HG02642 (cell line): ENCODE data around the gene NFIB.

Source experiments
- ATAC-seq: cut with Tn5 transposase; IDR thresholded peaks from one replicate; pipeline ENCODE4 v1.9.1; 2021; ENCODE audit warnings: mild to moderate bottlenecking; ENCODE audit not compliant: unreplicated experiment, poor library complexity

Gene NFIB

DNA sequence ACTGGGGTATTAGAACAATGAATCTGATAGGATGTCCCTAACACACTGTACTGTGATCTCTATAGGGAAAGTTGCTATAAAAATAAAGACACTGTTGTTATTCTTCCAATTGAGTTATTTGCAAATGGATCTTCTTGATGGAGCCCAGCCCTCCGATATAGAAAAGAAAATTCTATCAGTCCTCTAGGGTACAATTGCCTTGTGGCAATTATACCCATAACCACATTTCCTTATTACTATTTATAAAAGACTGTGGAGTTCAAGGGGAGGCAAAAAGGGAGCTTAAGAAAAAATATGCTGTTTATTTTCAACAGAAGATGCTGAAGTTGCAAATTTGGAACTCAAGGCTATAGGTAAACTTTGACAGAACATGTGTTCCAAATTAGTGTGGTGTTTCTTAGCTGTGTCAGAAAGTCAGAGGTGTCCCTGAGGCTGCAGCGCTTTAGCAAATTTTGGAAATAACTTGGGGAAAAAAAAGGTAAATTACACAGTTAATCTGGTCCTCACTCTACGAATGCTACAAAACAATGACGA is 116.5 kb downstream of the NFIB start:
- ATAC-seq = no peak

DNA sequence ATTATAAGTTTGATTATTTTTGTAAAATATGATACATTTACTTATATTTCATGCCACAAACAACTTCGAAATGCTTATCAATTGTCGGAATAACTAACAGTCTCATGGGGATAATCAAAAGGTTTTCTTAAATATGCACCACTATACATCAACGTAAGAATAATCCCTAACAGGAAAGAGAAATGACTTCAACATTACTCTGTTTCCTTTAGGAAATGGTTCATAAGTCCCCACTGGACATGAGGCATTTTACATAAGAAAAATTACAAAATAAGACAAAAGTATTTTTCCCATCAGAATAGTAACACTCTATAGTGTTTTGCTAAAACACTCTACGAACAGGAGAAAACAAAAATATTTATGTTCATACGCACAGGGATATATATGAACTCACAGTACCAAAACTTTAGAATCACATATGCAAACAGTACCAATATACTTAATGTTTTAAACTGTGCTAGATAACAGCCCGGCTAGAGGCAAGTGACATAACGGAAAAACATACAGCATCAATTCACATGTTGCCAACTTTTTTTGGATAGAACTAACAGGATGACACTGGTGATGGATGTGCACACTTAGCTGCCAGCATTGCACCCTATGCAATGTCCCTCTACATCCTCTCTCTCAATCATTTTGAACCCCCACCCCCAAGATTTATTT is 120.5 kb downstream of the NFIB start:
- no peak for ATAC-seq

DNA sequence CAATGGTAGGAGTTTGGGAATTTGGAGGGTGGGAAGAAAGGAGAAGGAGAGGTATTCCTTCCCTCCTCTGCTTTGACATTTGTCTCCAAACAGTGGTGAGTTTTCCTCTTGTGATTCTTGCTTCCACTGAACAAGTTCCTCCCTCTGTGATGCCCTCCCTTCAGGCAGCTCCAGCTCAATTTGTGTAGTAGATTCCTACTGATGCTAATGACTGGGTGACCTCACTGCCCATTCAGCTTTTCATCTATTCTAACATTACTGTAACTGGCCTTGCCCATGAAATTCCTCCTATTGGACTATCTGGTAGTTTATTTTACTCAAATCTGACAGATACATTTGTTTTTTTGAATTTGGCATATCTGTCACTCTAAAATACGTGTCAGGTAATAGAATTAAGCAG is 121.4 kb downstream of the NFIB start:
- no peak for ATAC-seq

DNA sequence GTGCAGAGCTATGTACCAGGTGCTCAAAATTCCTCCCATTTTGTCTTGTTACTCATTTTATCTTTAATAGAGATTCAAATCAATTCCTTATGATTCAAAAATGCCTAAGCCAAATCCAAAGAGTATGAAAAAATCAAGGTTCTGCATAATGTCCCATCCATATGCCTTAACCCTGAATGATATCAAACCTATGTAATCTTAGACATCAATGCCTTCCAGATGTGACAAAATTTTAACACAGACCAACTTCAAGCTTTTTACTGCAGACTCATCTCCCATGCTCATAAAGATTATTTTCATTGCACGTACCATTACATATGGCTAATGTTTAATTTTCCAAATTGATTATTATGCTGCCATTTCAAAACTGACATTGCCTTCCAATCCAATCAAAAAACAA is 122.4 kb downstream of the NFIB start:
- ATAC-seq = no peak

DNA sequence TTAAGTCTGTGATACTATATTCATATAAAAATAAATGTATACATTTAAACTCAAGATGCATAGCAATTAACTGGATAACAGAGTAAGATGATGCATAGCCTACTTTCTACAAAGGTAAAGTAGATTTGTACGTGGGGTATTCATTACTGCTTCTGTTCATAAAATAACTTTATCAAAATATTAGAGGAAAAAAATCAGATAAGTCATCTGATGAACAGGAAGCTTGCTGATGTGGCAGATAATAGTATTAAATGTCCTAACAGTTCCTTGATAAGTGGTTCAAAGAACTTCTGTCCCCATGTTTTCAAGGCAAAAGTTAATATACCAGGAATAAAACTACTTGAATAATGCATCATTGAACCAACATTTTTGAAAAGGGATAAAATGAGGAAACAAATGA is 123.7 kb downstream of the NFIB start:
- ATAC-seq = no peak

DNA sequence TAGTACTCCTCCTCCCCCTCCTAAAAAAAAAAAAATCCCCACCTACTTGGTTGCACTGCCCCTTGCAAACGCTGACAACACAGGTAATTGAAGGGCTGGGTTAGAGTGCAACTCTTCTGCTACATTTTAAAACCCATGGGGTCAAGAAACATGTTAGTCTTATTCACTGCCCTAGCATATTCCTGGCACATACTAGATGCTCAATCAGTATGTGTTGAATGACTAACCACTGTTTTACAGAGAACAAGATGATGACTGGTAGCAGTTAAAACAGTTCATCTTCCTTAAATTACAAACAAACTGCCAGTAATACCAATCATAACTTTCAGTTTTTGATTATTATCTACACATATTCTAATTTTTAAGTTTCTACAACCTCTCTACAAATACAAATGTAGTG is 124.4 kb downstream of the NFIB start:
- no peak for ATAC-seq

DNA sequence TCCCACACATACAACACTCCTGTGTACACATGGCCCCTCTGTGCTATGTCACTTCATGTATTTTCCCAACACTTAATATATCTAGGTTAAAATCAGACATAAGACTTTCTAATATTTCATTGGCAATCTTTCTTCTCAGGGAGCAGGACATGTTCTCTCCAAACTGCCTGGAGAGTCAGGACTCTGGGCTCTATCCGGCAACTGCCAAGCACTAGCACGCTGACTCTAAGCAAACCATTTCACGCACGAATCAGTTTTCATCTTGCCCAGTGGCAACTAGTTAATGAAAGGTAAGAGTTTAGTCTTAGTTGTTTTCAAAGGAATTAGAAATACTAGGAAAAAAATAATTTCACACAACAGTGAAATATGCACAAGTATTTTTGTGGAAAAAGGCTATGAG is 124.8 kb downstream of the NFIB start:
- no peak for ATAC-seq

DNA sequence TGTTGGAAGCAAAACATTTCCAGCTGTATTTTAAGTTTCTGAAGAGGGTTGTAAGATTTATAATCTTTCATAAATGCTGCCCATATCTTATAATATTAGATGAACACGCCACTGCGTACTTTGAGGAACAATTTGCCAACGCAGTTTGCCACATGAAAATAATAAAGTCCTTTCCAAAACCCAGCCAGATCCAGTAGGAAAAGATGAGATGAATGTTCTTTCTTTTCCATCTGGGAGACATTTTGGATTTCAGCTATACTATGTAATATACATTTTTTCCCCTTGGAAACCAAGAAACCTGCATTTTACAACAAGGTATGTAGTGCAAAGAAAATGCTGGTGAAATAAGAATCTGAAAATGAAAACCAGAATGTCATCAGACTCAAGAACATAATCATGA is 125.4 kb downstream of the NFIB start:
- no peak for ATAC-seq

DNA sequence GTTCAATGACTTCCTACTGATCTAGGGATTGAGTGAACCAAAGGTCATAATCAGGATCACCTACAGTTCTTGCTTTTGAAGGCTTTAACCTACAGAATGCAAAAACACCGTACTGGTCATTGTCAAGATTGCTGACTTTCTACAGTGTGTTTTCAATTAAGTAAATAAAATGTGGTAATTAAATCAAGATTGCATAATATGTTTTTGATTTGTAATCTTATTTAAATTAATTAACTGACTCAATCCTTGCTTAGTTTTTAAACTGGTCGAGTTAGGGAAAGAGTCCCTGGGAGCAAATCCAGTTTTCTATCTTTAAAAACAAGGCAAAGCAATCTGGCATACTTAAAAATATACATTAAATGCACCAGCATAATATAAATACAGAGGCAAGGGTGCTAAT is 125.9 kb downstream of the NFIB start:
- no peak for ATAC-seq

DNA sequence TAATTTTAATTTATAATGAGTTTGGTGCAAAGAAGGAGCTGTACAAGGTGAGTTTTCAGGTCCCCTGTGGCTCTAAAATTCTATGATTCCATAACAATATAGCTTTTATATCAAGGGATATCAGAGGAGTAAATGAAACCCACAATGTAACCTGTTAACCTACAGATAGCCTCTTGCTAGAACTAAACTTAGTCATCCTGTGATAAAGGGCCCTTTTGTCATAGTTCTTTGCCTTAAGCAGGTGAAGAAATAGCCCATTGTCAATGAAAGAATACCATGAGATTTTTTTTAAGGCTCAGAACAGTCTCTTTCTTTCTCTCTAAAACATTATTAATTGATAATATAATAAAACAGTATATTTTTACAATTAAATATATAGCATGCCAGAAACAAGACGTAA is 127.8 kb downstream of the NFIB start:
- ATAC-seq = no peak

DNA sequence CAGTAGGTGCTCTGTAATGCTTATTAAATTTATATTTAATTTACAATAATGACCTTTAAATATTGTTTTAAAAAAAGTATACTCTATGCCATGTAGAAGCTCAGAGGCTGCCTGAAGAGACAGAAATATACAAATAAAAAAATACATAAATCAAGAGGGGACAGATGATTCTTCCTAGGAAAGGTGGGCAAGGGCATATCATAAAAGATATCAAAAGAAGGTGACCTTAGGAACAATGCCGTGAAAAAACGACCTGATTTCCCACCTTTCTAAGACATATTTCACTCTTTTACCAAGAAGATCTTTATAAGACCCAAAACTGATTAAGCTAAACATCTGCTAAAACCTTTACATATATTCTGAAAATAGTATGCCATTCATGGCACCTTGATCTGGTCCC is 128.9 kb downstream of the NFIB start:
- ATAC-seq = no peak

DNA sequence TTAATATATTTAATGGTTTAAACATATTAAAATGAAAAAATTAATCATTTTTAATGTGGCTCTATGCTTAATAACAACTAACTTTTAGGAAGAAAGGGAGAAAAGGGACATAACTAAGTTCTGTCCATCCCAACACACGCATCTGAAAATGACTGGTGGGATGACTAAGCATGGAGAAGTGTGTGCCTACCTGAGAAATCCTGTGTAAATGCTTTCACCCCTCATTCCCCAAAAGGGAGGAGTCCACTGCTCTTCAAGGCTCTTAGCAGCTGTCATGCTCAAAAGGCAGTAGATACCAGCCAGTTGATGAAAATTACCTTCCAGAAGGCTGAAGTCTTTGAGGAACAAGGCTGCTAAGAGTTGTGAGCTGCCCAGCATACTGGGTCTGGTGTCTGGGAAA is 130.9 kb downstream of the NFIB start:
- no peak for ATAC-seq

DNA sequence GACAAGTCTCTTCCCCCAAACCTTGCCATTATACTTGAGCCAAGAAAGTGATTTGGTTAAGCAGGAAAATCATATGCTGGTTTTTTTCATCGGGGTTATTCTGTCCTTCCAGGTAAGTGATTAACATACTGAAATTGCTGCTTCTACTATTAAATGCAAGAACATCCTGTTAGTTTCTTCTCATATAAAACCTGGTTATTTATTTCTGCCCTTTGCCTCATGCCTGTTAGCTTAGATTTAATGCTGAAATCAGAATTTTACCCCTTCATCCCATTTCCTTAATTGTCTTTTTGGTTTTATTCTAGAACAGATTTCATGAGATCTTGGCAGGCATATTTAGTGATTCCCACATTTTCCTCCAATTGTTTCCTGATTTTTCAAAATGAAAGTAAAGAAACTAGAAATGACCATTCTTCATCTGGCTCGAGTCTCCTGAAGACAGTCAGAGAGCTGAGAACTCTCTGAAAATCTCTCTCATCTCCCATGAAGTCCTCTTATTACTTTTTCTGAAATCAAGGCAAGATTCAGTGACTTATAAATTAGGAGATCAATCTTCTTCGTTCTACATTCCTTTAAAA is 132.9 kb downstream of the NFIB start:
- no peak for ATAC-seq

DNA sequence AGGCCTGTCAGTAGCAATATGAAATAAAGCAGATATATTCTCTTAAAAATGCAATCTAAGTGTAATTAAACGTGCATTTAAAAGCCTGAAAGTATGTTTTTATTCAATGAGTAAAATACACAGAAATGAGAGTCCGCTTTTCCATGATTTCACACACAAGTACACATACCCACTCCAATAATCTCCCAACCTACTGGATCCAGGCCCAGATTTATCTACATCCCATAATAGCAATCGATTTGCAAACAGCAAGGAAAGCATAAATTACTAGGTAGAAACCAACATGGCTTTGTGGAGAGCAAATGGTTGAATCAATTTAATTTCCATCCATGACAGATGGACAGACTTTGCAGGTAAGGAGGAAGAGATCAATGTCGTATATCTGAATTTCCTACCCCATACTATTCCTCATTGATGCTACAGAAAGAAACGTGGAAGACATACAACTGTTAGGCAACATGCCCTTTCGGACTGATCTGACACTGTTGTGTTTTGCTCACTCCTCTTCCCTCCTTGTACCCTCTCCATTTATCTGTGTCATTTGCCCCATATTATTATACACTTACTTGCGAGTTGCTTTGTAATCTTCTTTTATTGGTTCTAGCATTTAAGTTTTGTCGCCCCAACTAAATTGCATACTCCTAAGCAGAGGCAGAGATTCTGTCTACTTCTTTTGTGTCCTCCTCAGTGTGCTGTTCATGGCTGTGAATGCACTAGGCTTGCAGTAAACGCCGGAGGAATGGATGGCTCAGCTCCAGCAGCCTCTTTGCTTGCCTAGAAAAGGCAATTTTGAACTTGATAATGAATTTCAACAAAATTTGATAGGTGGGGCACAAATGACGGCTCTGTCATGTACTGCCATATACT is 133.6 kb downstream of the NFIB start:
- no peak for ATAC-seq

DNA sequence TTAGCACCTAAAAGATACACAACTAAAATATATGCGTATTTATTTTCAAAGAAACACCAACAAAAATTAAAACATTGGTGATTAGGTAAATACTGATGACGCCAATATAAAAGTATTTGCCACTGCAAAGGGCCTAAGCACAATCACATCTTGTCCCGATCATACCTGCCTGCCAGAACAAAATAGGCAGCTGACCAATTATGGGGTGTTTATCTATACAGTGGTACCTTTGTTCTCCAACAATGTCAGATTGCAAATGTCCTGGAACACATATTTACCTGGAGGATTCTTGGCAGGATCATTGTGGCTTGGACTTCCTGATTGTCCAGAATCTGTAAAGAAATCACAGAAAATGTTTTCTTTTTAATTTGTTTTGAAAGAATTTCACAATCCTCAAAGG is 134.5 kb downstream of the NFIB start:
- ATAC-seq = no peak

DNA sequence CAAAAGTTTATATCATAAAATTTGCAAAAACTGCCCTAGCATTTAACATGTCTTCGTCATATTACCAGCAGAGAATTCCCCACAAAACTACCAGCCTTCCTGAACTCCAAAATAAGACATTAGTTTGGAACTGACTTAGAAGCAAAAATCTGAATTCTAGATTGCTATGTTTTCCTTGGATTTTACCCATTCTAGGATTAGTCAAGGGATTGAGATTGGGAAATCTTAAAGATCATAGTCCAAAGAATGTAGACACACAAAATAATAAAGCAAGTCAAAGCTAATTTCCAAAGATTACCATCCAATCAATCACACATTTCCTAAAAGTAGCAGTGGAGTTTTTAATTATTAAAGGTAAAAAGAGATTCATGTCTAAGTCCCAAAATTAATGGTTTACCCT is 138.2 kb downstream of the NFIB start:
- ATAC-seq = no peak

DNA sequence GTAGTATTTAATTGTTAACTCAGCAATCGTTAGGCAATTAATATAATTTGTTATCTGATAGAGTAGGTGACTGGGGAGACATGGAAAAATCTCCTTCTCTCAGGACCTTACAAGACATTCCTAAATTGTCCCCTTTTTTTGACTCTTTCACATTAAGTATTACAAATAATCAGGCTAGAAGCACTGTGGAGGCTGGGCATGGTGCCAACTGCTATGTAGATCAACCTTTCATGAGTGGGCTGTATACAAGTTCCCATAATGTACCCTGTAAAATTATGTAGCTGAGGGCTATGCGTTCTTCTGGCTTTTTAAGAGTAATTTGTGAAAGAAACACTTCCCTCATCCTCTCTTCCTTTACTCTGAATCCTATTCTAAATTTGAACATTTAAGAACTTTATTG is 140.2 kb downstream of the NFIB start:
- no peak for ATAC-seq

DNA sequence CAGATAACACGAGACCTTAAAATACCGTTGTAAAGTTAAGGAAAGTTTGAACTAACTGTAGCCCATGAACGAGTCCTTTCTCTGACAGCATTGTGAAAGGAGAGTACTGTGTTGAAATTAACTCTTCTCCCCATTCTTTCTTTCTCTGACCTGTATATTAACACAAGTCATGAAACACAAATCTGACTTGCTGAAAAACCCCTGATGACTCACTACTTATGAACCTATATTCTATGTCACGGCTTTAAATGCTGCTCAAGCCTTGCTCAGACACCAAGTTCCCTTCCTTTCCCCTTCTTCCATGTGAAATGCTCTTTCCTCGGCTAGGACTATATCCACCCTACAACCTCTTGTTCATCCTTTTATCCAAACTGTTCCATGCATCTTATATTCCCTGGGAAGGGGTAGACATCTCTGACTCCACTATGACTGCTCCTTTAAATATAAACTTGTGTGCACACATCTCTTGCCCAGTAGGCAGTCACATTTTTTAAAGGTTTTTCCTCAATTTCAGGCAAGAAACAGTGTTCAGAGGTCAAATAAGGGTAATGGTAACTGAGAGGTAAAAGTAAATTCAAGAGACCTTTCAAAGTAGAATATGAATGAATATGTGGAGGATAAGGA is 142.9 kb downstream of the NFIB start:
- ATAC-seq = no peak

DNA sequence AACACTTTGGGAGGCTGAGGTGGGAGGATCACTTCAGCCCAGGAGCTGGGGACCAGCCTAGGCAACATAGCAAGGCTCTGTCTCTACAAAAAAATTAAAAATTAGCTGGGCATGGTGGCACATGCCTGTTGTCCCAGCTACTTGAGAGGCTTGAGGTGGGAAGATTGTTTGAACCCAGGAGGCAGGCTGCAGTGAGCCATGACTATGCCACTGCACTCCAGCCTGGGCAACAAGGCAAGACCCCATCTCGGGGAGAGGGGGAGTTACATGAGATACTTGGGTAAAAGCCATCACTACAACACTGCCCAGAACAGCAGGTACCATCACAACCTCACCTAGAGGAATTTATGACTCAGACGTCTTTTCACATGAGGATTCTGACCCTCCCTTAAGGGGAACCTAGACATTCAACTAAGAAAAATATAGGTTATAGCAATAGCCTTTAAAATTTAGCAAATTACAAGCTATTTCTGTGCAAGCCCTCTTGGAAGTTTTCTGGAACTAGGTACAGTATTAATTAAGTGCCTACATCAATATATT is 143.5 kb downstream of the NFIB start:
- ATAC-seq = no peak

DNA sequence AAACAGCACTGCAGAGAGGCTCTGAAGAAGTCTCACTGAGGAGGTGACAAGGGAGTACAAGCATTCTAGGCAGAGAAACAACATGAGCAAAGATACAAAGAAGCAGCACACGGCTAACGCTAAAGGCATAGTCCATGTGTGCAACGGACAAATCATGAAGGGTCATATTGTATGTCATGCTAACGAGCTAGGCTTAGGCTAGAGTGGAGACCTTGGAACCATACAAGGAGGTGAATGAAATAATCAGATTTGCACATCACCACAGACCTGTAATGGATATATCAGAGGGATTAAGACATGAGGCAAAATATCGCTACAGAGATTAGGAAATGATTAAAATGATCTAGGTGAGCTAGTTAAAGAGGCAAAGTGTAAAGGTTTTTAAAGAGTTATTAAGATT is 145.6 kb downstream of the NFIB start:
- ATAC-seq = no peak
